CD4-positive, alpha-beta T cell treated with Interleukin-1 beta for 1 hour (primary cell): ENCODE measurements around the gene ATAD3A.

Experiments
- DNase-seq, 2 donors: peaks; one replicate each; pipeline ENCODE4 v3.0.0-alpha.2; 2020 to 2022

The ATAD3A gene

DNA sequence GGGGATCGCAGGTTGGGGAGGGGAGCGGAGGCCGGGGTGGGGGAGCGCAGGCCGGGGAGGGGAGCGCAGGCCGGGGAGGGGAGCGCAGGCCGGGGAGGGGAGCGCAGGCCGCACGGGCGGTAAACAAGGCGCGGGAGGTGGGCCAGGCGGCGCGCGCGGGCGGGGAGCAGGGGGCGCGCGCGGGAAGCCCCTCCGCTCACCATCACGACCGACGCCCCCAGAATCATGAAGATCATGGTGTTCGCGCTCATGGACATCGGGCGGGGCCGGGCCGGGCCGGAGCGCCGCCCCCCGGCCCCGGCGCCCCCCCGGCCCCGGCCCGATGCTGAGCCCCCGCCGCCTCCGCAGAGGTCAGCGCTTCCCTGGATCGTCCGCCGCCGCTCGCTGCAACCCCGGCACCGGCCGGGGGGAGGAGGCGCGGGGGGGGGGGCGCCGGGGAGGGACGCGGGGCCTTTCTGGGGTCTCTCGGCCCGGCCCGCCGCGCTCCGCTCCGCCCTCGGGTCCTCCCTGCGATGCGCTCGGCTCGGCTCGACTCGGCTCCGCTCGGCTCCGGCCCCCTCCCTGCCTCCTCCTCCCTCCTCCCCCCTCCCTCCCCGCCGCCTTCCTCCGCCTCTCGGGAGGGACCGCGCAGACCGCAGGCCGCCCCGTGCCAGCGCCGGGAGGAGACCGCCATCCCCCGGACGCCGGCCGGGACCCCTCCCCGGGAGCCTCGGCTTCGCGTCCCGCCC is 28.3 kb downstream of the ATAD3A start, which contains the start of gene TMEM240:
TMEM240 (minus strand) TSS at position 535 of the 728 bp plus-strand sequence; CDS start at position 257, 278 bp downstream.
- peak; percentile 56 to 59 for DNase-seq

DNA sequence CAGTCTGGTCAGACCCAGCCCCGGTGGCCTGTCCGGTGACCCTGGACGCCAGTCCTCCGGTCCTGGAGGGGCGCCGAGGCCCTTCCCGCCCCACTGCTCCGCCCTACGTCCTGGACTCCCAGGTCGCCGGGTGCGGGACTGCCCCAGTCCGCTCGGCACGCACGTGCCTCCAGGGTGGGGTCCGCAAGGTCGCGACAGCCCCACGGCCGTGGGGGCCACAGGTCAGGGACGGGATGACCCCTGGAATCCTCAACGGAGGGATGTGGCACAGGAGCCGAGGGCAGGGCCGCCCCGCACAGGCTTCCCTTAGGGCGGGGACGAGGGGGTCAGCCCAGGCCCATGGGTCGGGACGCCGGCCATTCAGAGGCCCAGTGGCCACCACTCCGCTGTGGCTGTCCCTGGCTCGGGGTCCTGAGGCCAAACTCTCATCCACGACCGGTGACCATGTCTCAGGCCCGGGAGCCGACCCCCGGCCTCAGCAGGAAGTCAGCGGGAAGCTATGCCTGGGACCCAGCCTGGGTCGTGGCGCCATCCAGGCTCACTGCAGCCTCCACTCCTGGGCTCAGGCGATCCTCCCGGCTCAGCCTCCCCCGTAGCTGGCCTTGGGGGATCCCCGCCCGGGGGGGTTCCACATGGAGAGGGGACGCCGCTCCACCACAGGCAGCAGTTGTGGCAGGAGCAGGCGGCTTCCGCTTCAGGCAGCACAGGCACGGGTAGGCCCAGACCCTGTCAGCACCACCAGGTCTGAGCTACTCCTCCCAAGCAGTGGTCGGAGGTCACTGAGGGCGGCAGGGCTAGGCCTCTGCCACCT is 29.1 kb downstream of the ATAD3A start:
- DNase-seq, result no peak

DNA sequence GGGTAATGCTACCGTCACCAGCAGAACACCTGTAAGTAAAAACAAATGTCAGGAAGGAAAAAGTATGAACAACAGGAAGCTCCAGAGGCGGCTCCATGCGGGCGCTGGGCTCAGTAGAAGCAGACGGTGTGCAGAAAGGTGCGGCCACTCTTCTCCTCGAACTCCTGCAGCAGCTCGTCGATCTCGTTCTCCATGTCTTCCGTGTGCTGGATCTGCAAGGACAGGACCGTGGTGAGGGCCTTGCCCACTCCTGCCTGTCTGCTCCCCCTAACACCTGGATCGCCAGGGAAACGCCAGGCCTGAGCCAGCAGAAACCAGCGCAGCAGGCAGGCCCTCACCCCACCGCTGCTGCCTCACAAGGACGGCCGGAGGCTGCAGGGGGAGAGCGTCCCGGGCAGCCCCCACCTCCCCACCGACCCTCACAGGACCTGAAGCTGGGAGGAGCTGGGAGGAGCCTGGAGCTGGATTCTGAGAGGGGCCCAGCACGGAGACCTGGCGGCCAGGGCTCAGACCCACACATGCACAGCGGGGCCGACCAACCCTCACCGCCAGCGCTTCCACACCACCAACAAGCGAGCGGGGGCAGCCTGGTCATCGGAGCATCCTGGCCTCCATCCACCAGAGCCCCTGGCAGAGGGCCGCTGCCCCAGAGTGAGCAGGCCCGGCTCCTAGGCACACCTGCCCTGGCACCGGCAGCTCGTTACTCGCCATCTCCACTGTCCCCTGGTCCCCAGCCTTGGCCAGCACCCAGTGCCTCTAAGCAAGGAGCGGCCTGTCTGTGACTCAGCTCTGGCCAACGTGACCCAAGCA is 30.2 kb downstream of the ATAD3A start:
- DNase-seq, result no peak

DNA sequence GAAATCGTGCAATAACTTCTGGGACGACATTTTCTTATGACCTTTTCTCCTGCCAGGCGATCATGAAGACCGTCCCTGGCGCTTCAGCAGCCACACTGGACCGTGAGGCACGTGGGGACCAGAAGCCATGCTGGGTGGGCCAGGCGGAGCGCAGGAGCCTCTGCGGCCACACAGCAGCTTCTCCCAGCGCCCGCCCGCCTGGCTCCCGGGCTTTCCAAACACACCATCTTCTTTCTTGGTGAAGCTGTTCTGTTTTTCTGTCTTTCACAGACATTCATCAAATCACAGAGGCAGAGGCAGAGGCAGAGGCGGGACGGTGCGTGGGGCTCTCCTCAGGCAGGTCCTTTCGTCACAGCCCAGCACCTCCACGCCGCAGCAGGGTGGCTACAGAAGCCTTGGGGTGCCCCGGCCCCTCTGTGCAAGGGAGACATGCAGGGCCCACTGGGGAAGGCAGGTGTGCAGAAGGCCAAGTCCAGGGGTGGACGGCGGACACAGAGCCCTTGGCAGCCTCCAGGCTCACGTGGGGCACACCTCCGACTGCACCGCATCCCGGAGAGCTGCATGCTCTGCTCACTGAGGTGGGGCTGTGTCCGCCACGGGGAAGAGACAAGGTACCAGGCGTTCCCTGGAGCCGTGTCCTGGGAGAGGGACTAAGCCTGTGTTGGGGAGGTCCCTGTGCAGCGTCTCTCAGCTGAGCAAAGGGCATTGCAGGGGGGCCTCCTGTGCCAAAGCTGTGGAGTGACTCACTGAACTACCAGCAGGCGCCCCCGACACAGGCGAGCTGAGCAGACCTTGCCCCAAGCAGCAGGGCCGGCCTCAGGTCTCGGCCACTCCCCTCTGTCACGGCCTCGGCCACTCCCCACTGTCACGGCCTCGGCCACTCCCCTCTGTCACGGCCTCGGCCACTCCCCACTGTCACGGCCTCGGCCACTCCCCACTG is 31.1 kb downstream of the ATAD3A start:
- DNase-seq, result peak in 1 of 2 donors; percentile 16

DNA sequence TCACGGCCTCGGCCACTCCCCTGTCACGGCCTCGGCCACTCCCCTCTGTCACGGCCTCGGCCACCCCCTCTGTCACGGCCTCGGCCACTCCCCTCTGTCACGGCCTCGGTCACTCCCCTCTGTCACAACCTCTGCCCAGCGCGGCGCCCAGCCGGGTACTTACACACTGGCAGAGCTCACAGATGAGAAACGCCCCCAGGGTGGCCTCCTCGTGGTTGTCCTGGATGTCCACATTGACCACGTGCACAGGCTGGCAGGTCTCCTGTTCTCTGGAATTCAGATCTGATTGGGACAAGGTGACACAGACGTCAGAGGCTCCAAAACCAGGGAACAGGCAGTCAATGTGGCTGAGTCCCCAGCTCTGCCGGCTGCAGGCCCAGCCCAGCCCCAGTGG is 31.7 kb downstream of the ATAD3A start:
- no peak for DNase-seq

DNA sequence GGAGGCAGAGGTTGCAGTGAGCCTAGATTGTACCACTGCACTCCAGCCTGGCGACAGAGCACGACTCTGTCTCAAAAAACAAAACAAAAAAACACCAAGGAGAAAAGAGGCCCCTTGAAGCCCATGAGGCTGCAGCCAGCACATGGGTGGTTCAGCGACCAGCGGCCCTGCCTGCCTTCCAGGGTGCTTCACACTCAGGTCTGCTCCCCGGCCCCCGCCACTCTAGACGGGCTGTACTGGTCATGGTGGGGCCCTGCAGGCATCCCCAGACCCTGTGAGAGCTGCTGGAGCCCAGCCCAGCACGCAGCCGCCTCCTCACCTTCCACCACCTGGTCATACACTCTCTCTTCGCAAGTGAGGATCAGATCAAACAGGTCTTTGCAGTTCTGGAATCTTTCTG is 32.6 kb downstream of the ATAD3A start:
- DNase-seq, result no peak

DNA sequence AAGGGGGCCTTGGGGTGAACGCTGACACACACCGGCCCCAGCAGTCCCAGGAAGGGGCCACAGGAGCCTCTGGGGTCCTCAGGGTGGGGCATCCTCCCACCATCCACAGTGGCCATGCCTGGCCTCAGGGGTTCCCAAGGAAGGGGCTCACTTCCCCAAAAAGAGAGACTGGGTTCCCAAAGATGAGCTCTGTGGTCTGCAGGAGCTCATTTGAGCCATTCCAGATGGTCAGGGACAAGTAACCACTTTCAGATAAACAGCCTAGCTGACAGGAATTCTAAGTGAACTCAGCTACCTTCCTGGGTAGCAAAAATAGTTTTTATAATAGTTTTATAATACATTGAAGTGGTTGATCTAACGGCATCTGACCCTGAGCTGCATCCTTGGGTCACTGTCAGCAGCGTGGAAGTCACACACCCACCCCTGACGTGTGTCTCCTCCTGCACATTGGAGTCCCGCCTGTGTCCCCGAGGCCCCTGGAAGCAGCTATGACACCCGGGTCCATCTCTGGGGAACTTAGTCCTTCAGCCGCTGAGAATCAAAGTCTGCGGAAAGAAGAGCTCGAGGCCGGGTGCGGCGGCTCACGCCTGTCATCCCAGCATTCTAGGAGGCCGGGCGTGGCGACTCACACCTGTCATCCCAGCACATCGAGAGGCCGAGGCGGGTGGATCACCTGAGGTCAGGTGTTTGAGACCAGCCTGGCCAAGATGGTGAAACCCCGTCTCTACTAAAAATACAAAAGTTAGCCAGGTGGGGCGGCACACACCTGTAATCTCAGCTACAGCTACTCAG is 34.2 kb downstream of the ATAD3A start:
- no peak for DNase-seq

DNA sequence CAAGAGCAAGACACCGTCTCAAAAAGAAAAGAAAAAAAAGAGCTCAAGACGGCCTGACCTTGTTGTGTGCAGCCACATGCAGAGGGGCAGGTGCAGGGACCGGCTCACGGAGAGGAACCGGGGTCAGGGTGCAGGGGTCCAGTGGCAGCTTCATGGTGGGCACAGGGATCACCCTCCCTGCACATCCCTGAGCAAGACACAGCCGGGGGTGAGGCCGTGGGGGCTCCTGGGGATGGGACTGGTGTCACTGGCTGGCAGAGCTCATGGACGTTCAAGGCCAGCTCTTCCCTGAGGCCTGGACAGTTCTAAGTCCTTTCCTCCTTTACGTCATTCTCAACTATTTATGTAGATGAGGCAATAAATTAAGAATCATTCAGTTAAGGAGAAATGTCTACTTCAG is 35.0 kb downstream of the ATAD3A start:
- no peak for DNase-seq

DNA sequence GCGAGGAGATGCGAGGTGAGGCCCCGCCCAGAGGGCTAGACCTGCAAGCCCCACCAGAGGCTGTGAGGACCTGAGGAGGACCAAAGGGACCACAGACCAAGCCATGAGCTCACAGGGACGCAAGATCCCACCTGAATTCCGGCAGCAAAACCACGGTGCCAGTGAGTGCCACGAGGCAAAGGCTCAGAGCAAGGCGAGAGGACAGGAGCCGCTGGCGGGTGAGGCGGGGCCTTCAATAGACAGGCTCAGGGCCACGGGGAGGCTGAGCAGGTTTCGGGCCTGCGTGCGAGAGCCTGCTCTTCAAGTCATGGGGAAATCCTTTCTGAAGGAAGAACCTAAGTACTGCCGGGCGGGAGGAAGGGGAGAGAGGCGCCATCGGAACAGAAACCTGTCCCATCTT is 35.5 kb downstream of the ATAD3A start:
- DNase-seq, result no peak

DNA sequence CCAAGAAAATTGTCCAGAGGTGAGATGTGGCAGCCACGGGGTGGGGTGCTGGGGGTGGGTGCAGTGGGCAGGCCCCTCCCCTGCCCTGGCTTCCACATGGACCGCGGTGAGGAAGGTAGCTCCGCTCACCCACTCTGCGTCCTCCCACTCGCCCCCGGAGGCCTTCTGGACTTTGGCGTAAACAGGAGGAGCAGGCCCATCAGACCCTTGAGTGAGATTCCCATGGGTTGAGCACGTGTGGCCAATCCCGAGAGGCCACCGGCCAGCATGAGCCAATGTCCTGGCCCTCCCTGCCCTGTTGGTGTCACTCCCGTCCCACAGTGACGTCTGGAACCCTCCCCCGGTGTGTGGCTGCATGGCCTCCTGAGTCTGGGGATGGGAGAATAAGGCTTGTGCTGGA is 36.6 kb downstream of the ATAD3A start:
- DNase-seq, result no peak

DNA sequence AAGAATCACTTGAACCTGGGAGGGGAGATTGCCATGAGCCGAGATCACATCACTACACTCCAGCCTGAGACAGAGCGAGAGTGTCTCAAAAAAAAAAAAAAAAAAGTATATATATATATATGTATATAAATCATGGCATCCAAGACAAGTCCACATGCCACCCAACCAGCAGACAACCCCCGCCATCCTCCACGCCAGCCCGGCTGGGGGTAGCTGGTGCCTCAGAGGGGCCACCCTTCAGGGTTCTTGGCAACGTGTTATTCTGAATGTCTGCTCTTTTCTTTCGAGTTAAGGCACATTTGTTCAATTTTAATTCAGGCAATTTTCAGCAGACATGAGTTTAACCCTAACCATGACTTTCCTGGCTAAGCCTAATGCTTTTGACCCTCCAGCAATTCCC is 38.1 kb downstream of the ATAD3A start:
- DNase-seq, result no peak

DNA sequence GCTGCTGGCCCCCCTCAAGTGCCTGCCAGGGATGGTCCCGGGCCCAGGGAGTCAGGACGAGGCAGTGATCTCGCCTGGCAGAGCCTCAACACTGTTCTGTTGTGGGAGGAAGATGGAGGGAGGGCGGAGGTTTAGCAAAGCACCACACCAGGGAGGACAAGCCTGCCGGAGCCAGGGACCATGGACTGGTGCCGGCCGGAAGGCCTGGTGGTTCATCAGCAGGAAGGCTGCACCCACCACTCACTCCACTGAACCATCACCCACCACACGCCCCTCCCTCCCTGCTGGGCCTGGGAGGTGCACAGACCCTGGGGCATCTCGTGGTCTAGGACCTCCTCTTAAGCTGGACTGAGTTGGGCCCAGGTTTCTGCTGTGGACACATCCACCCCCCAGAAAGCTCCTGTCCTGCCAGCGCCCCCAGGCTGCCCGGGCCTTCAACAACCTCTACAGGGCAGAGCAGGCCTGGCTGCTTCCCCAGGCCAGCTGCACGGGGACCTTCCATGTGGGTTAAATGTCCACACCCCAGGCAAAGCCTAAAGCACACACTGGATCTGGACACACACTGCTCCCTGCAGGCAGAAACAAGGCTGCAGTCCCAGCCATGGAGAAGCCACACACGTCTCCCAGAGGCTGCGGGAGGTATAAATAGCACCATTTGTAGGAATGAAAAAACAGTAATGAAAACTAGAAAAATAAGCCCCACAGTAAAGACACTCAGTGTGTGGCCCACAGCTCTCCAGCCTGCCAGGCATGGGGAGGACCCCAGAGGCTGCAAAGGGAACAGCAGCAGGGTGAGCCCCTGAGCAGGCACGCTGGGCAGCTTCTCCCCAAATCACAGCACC is 38.9 kb downstream of the ATAD3A start:
- DNase-seq, result no peak

DNA sequence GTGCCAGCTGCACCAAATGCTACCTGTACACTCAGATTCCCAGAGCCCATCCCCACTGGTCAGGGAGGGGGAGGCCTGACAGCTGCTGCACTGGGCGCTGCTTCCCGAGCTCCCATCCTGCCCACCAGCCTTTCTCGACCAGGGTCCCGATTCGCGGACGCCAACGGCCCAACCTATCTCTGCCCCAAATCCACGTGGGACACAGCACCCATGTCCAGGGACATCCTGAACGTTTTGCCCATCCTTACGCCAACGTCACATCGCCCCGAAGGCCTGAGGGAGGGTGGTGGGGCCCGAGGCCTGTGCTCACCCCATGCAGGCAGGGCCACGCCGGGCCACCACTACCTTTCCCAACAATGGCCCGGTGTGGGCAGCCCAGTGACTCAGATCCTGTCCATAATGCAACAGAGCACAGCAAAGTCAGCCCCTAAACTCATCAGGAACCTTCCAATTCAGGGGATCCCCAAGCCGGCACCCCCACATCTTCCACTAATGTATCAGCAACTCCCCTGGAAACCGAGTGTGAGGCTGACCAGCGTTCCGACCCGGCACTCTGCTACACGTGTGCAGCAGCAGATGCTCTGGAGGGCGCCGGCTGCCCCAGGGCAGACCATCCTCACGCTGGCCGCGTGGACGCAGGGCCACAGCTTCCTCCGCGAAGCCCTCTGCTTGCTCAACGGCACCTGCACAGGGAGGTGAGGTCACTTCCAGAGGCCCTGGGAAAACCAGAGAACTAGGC is 39.7 kb downstream of the ATAD3A start:
- DNase-seq, result no peak

DNA sequence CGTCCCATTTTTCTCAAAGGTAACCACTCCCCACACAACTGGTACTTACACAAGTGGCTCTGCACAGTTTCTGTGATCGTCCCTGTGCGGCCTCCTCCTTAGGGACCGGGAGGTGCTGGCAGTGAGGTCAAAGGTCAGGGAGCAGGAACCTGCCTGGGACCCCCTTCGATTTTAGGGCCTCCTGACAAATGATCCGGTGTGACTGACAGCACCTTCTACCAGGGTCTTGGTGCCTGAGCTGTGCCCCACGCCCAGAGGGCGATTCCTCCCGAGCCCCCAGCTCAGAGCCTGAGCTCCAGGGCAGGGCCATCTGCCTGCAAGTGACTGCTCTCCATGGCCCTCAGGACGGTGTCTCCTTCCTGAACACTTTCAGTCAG is 40.3 kb downstream of the ATAD3A start:
- DNase-seq, result no peak

DNA sequence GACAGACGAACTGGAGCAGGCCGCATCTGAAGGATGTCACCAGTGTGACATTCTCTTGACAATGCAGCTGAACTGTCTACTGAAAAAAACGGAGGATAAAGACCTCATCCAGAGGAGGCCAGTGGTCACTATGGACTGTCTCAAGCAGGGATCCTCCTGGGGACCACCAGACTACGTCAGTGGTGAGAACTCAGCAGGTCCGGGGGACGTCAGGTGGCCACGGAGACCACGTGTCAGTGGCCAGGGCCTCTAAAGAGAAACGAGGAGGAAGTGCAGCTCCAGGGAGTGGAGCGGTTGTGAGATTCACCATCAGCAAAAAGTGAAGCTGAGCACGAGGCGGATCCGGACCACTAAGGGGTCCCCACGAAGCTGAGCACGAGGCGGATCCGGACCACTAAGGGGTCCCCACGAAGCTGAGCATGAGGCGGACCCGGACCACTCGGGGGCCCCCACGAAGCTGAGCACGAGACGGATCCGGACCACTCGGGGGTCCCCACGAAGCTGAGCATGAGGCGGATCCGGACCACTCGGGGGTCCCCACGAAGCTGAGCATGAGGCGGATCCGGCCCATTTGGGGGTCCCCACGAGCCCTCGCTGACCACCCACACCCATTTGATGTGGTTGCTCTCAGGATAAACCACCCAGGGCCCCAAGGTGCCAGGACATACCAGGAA is 42.0 kb downstream of the ATAD3A start:
- DNase-seq, result no peak

DNA sequence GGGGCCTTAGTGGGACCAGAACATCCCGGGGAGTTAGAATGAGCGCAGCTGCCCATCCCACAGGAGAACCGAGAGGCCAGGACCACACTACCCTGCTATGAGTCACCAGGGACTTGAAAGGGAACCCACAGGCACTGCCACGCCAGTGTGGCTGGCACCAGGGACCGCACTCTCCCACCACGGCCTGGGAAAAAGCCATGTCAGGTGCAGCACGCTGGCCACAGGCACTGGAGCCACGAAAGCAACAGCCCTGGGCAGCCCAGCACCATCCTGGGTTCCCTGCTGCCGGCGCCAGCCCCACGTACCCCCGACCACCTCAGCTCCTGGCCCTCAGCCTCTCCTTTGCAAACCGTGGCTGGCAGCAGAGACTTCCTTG is 42.6 kb downstream of the ATAD3A start:
- DNase-seq, result no peak

DNA sequence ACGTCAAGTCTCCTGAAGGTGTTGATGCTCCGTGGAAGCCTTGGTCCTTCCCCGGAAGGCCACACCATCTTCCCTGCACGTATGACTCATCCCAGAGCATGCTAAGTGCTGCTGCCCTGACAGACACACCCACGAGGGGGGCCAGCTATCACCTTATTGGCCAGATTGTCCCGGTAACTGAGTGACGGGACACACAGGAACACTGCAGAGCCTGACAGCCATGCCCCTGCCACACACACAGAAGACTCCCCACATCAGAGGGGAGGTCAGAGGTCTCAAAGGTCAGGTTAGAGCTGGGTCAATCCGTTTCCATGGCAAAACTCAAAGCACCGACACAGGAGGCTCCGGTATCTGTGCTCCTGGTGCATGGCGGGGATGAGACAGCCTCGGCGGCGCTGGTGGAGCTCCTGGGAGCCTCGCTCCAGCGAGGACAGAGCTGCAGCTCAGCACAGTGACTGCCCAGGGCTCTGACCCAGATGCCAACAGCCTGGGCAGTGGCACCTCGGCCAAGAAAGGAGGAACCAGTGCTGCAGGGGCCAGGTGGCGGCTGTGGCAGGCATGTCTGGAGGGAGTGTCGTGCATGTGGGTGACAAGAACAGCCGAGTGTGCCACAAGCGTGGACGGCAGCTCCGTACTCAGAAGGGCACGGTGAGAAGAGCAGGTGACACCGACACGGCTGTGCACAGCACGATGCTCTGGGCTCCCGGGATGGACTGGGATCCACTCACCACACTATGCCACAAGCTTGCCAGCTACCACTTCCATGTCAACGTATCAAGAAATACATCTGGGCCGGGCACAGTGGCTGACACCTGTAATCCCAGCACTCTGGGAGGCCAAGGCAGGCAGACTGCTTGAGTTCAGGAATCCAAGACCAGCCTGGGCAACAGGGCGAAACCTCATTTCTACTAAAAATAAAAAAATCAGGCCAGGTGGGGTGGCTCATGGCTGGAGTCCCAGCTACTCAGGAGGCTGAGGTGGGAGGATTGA is 43.3 kb downstream of the ATAD3A start:
- DNase-seq, result no peak

DNA sequence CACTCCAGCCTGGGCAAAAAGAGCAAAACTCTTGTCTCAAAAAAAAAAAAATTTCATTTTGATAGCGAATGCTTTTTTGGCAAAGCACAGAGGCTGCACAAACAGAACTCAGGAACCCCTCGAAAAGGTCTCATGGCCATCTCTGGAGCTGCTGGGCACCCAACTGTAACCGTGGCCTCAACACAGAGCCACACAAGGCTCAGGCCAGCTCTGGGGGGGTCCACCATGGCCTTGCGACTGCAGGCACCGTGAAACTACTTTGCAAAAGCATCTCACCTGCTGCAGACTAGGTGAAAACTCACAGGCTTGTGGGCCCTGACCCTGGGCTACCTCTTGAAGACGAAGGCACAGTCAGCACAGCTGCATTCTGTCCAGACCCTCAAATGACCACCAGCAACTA is 44.5 kb downstream of the ATAD3A start:
- no peak for DNase-seq
